Ovary (tissue), 9 donors: ENCODE data around the gene MYBPHL. TPM values are rescaled to one million over a fixed set of nuclear protein-coding genes. Genes with fewer than 3 reads are reported as not detected.
"Not testable (repeated sequence)": the region's sequence is repeated elsewhere in the genome, so short reads cannot be mapped to it uniquely, and the experiment has no call there.

Experiments
- DNase-seq, 5 donors: peaks; one replicate each; pipeline ENCODE4 v3.0.0-alpha.2; 2019 to 2020
- H3K27ac ChIP-seq, 2 donors: fragments of 200-600 bp; one replicate each; pipeline versions ENCODE4 v1.5.1 to v1.8.0; 2019 to 2022
- H3K27me3 ChIP-seq: fragments of 200-600 bp; one replicate; pipeline ENCODE4 v1.8.0; 2022
- H3K36me3 ChIP-seq: fragments of 200-600 bp; sonication (generic); one replicate; pipeline ENCODE4 v1.5.1; 2019
- H3K4me1 ChIP-seq: one replicate; pipeline ENCODE4 v1.8.1; 2013; ENCODE audit warnings: mild to moderate bottlenecking, moderate library complexity; ENCODE audit not compliant: insufficient read depth
- H3K4me3 ChIP-seq: fragments of 200-600 bp; sonication (generic); one replicate; pipeline ENCODE4 v1.5.1; 2017
- H3K9me3 ChIP-seq, 2 donors: fragments of 200-600 bp in 1 of 2; sonication (generic) in 1 of 2; one replicate each; pipeline versions ENCODE4 v1.5.1 to v1.8.1; 2013 to 2019; ENCODE audit warnings: mild to moderate bottlenecking in 1 of 2, moderate library complexity in 1 of 2
- CTCF ChIP-seq, 3 donors: fragments of 450-650 bp in 2 of 3; fragments of 200-600 bp in 1 of 3; IDR thresholded peaks; one replicate each; pipeline versions ENCODE4 v1.5.1 to v1.8.0; 2016 to 2022; ENCODE audit warnings: antibody characterized with exemption in 3 of 3, mild to moderate bottlenecking in 1 of 3
- EP300 ChIP-seq: sonication (generic); formaldehyde crosslinking; IDR thresholded peaks from one replicate; pipeline ENCODE4 v1.6.1; 2017; ENCODE audit warnings: antibody characterized with exemption
- POLR2A ChIP-seq: fragments of 450-650 bp; IDR thresholded peaks from one replicate; pipeline ENCODE4 v1.6.1; 2017; ENCODE audit warnings: antibody characterized with exemption, mild to moderate bottlenecking, moderate library complexity
- WGBS, 3 donors: extraction: QIAGEN DNeasy Blood & Tissue Kit in 1 of 3; methylation state at CpG; one replicate each; pipeline versions ENCODE4 v1.1.5 to v1.1.7; 2013 to 2017; 5-methylcytosine and 5-hydroxymethylcytosine counted together
- intact Hi-C, 4 donors: fragments of 100-400 bp; cut with DNase I; formaldehyde crosslinking; loops; one replicate each; pipeline versions ENCODE4 v1.11.0 to v1.15.1; 2022 to 2023
- polyA plus RNA-seq, 2 donors: library from polyadenylated mRNA; stranded (reverse); fragments of 200-250 nt in 1 of 2; fragments of 350-450 nt in 1 of 2; fragmentation: Illumina TruSeq in 1 of 2; extraction: RNeasy Lipid Tissue Mini Kit (QIAGEN cat#74804) in 1 of 2; gene quantifications; one replicate each; pipeline ENCODE4 v1.2.3, GENCODE V29; 2013 to 2014
- total RNA-seq, 7 donors: library from RNA; depleted of rRNA in 2 of 7; stranded (reverse); fragments of >200 nt in 2 of 7; fragmentation: NEBNext Ultra II Directional in 3 of 7; extraction: Animal tissue kit (Norgen Biotek cat#: 25700) in 3 of 7; gene quantifications; one replicate each; pipeline versions ENCODE4 v1.1.0 to v1.2.4, GENCODE V29; 2016 to 2023
- donor health status: DM: no; HTN: no; CAD: no; lungs with moderate emphysema.
- donor health status: DM: no; HTN: no; CAD: no.
- donor health status: Bipolar disorder and iron deficiency.
- donor health status: DM: yes; HTN: yes; CAD: no.
- donor health status: DM: no; HTN: no; CAD: no.
- donor health status: DM: yes; HTN: yes; CAD: no.

Gene MYBPHL
- total and polyA plus RNA-seq, 9 donors, result 0.38 TPM; not detected in 8

- Histone ChIP-seq H3K27me3 (no peaks in the 10 kb centered on the region), H3K9me3 (no peaks in the 10 kb centered on the region), H3K27ac (no peak overlapping the region), H3K36me3 (no peaks in the 10 kb centered on the region), H3K4me3 (no peak overlapping the region), H3K4me1 (no peaks in the 10 kb centered on the region)
- TF ChIP-seq POLR2A (no peak), CTCF (IDR thresholded peaks at IDR 0.05) (no peak), EP300 (no peak)
- intact Hi-C loops, result no loop called here
- DNase-seq, result no peak
- 47 to 55% (median 49%) methylated on average over 2 of the region's 2 CpGs for WGBS, 3 donors
Measured at GRCh38 chr1:109312246-109312645, 5.4 kb upstream of the MYBPHL start.

GRCh38 chr1:109309347-109309746 lies 2.5 kb upstream of the MYBPHL start:
- intact Hi-C loops, result no loop called here
- no peak overlapping the region for H3K27ac ChIP-seq
- H3K27me3 ChIP-seq, result no peaks in the 10 kb centered on the region
- TF ChIP-seq POLR2A, result no peak
- TF ChIP-seq EP300, result no peak
- no peak for TF ChIP-seq CTCF (IDR thresholded peaks at IDR 0.05)
- no peak overlapping the region for H3K4me3 ChIP-seq
- 32 to 43% (median 35%) methylated on average over 2 of the region's 2 CpGs for WGBS, 3 donors
- no peaks in the 10 kb centered on the region for H3K36me3 ChIP-seq
- no peaks in the 10 kb centered on the region for H3K4me1 ChIP-seq
- DNase-seq, result no peak
- H3K9me3 ChIP-seq, result no peaks in the 10 kb centered on the region

GRCh38 chr1:109307274-109308021 lies 637 bp upstream of the MYBPHL start:
- Histone ChIP-seq H3K36me3 (no peaks in the 10 kb centered on the region), H3K9me3 (no peaks in the 10 kb centered on the region), H3K4me3 (no peak overlapping the region), H3K4me1 (no peaks in the 10 kb centered on the region), H3K27me3 (no peaks in the 10 kb centered on the region), H3K27ac (no peak overlapping the region)
- intact Hi-C loops, result loop anchor here in 1 of 4 donors (2.0 kb wide), 1 partner anchor 21 kb away; no protein-coding TSS in a partner anchor
- 61 to 73% (median 73%) methylated on average over 14 of the region's 14 CpGs for WGBS, 3 donors
- TF ChIP-seq CTCF (IDR thresholded peaks at IDR 0.05) (no peak), POLR2A (no peak), EP300 (no peak)
- DNase-seq, result no peak

- not testable (repeated sequence) for H3K27me3 ChIP-seq, H3K27ac ChIP-seq, H3K36me3 ChIP-seq, H3K4me1 ChIP-seq, DNase-seq, H3K9me3 ChIP-seq, H3K4me3 ChIP-seq
- 35 to 50% (median 38%) methylated on average over 10 of the region's 10 CpGs for WGBS, 3 donors
- intact Hi-C loops, result loop anchor here in 1 of 4 donors (2.0 kb wide), 1 partner anchor 19 kb away; no protein-coding TSS in a partner anchor
Measured at GRCh38 chr1:109305991-109306390, 820 bp downstream of the MYBPHL start.

- TF ChIP-seq EP300, result no peak
- no peak for TF ChIP-seq POLR2A
- no peak for TF ChIP-seq CTCF (IDR thresholded peaks at IDR 0.05)
- Histone ChIP-seq H3K27me3 (no peaks in the 10 kb centered on the region), H3K4me1 (no peaks in the 10 kb centered on the region), H3K9me3 (no peaks in the 10 kb centered on the region), H3K27ac (no peak overlapping the region), H3K36me3 (no peaks in the 10 kb centered on the region), H3K4me3 (no peak overlapping the region)
- 65 to 72% (median 69%) methylated on average over 8 of the region's 8 CpGs for WGBS, 3 donors
- intact Hi-C loops, result no loop called here
- DNase-seq, result no peak
Measured at GRCh38 chr1:109304226-109304920, 2.4 kb downstream of the MYBPHL start.
